HG03469 (cell line): ENCODE data around the gene MTRFR.

Source experiments
- ATAC-seq: cut with Tn5 transposase; IDR thresholded peaks from one replicate; pipeline ENCODE4 v1.9.1; 2021; ENCODE audit warnings: mild to moderate bottlenecking, moderate library complexity, moderate number of reproducible peaks; ENCODE audit not compliant: unreplicated experiment

The MTRFR gene

GRCh38 chr12:123269896-123270213 lies 36.6 kb downstream of the MTRFR start:
- no peak for ATAC-seq

- no peak for ATAC-seq
Measured at GRCh38 chr12:123270214-123271000, 37.2 kb downstream of the MTRFR start.

GRCh38 chr12:123271001-123271668 lies 37.9 kb downstream of the MTRFR start:
- no peak for ATAC-seq

GRCh38 chr12:123273166-123273565 lies 39.9 kb downstream of the MTRFR start:
- ATAC-seq, result no peak

- ATAC-seq, result no peak
Measured at GRCh38 chr12:123278101-123278627, 44.9 kb downstream of the MTRFR start.

GRCh38 chr12:123280971-123281370 lies 47.7 kb downstream of the MTRFR start:
- ATAC-seq, result no peak

- ATAC-seq, result no peak
Measured at GRCh38 chr12:123282111-123282510, 48.9 kb downstream of the MTRFR start.

- ATAC-seq, result no peak
Measured at GRCh38 chr12:123283461-123283860, 50.2 kb downstream of the MTRFR start.

GRCh38 chr12:123284669-123285068 lies 51.4 kb downstream of the MTRFR start:
- no peak for ATAC-seq

- ATAC-seq, result no peak
Measured at GRCh38 chr12:123286652-123287373, 53.6 kb downstream of the MTRFR start.

GRCh38 chr12:123288751-123289346 lies 55.6 kb downstream of the MTRFR start:
- ATAC-seq, result no peak

GRCh38 chr12:123289911-123290310 lies 56.7 kb downstream of the MTRFR start:
- ATAC-seq, result no peak

- no peak for ATAC-seq
Measured at GRCh38 chr12:123293178-123293760, 60.0 kb downstream of the MTRFR start.

- ATAC-seq, result no peak
Measured at GRCh38 chr12:123305136-123305535, 71.9 kb downstream of the MTRFR start.

- ATAC-seq, result no peak
Measured at GRCh38 chr12:123306200-123306599, 73.0 kb downstream of the MTRFR start.
